ENCODE data around the gene HIGD1C.

DNA sequence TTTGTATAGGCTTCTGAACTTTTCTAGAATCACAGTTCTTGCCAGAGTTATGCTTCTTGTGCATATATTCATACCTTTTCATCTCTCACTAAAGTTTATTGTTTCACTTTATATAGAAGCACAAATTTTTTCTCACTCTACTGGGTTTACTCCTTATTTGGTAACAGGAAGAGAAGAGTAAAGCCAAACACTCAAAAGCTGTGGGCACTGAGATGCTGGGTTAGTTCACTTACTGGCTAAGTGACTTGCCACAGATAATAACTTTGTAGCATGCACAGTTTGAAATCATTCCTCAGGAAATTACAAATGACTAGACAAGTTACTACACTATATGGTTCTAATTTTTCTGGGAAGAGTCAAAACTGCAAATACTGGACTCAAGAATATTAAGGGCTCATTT is 7.8 kb downstream of the HIGD1C start:
- TF ChIP-seq, protein P1, sequence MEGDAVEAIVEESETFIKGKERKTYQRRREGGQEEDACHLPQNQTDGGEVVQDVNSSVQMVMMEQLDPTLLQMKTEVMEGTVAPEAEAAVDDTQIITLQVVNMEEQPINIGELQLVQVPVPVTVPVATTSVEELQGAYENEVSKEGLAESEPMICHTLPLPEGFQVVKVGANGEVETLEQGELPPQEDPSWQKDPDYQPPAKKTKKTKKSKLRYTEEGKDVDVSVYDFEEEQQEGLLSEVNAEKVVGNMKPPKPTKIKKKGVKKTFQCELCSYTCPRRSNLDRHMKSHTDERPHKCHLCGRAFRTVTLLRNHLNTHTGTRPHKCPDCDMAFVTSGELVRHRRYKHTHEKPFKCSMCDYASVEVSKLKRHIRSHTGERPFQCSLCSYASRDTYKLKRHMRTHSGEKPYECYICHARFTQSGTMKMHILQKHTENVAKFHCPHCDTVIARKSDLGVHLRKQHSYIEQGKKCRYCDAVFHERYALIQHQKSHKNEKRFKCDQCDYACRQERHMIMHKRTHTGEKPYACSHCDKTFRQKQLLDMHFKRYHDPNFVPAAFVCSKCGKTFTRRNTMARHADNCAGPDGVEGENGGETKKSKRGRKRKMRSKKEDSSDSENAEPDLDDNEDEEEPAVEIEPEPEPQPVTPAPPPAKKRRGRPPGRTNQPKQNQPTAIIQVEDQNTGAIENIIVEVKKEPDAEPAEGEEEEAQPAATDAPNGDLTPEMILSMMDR (IDR thresholded peaks at IDR 0.05), result no peak
- TF ChIP-seq POLR2A (IDR thresholded peaks at IDR 0.05) (no peak), EP300 (IDR thresholded peaks at IDR 0.05) (no peak)
